ENCODE measurements around the gene PIMREG.

Gene PIMREG

GRCh38 chr17:6470146-6470718 is 26.0 kb downstream of the PIMREG start:
- DNase-seq (ENCODE audit: extremely low spot score), result no peak
- ChIA-PET CTCF (no interaction called here), POLR2A (no interaction called here)
- TF ChIP-seq SP1 (IDR thresholded peaks at IDR 0.05) (no peak), NFRKB (IDR thresholded peaks at IDR 0.05) (no peak), CTBP1 (IDR thresholded peaks at IDR 0.05; ENCODE audit: borderline replicate concordance) (no peak)

DNA sequence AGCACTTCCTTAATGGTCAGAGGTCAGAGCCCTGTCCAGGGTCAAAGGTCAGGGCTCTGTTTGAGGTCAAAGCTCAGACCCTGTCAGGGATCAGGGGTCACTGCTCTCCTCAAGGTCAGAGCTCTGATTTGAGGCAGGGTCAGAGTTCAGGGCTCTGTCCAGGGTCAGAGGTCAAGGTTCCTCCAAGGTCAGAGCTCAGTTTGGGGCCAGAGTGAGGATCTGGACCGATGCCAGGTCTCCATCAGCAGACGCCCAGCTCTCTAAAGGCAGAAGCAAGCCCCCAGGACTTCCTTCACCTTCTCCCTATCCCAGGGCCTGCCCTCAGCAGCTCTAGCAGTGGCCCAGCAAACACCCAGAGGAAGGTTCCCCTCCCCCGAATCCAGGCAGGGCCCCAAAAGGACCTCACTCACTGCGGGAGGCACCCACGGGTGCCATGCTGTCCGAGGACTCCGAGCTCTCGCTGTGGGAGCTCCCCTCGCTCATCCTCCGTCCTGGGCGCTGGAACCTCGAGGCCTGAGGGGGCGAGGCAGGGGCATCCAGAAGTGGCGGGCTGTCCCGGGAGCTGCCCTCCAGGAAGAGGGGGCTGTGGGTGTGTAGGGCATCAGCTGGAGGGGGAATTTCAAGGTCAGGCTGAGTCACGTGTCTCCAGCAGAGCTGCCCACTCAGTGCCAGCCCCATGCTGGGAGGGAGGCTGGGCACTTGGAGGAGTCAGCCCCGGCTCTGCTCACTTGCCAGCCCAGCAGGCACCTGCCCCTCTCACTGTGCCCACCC is 26.7 kb downstream of the PIMREG start:
- POLR2A ChIA-PET, result no interaction called here
- no peak for DNase-seq (ENCODE audit: extremely low spot score)
- CTCF ChIA-PET, result interaction anchor here (0.6 kb wide), 1 partner anchor 89 kb away, joined by 4 read pairs; no protein-coding TSS in a partner anchor
- no peak for TF ChIP-seq FOXM1 (IDR thresholded peaks at IDR 0.05; ENCODE audit: borderline replicate concordance)
- TF ChIP-seq, protein P1, sequence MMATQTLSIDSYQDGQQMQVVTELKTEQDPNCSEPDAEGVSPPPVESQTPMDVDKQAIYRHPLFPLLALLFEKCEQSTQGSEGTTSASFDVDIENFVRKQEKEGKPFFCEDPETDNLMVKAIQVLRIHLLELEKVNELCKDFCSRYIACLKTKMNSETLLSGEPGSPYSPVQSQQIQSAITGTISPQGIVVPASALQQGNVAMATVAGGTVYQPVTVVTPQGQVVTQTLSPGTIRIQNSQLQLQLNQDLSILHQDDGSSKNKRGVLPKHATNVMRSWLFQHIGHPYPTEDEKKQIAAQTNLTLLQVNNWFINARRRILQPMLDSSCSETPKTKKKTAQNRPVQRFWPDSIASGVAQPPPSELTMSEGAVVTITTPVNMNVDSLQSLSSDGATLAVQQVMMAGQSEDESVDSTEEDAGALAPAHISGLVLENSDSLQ (IDR thresholded peaks at IDR 0.05), result no peak
- no peak for TF ChIP-seq ZNF384 (IDR thresholded peaks at IDR 0.05)
- TF ChIP-seq LEF1 (IDR thresholded peaks at IDR 0.05; ENCODE audit: borderline replicate concordance), result no peak
- TF ChIP-seq L3MBTL2 (conservative IDR thresholded peaks at IDR 0.05), result no peak
- TF ChIP-seq SP1 (IDR thresholded peaks at IDR 0.05), result no peak
- TF ChIP-seq TARDBP (IDR thresholded peaks at IDR 0.05), result no peak
- no peak for TF ChIP-seq FOXK2 (IDR thresholded peaks at IDR 0.05)
- TF ChIP-seq SUZ12 (IDR thresholded peaks at IDR 0.05), result no peak
- TF ChIP-seq BHLHE40 (IDR thresholded peaks at IDR 0.05; ENCODE audit: borderline replicate concordance), result no peak
- TF ChIP-seq HDGF (IDR thresholded peaks at IDR 0.05; ENCODE audit: borderline replicate concordance), result no peak
- no peak for TF ChIP-seq CTBP1 (IDR thresholded peaks at IDR 0.05; ENCODE audit: borderline replicate concordance)

DNA sequence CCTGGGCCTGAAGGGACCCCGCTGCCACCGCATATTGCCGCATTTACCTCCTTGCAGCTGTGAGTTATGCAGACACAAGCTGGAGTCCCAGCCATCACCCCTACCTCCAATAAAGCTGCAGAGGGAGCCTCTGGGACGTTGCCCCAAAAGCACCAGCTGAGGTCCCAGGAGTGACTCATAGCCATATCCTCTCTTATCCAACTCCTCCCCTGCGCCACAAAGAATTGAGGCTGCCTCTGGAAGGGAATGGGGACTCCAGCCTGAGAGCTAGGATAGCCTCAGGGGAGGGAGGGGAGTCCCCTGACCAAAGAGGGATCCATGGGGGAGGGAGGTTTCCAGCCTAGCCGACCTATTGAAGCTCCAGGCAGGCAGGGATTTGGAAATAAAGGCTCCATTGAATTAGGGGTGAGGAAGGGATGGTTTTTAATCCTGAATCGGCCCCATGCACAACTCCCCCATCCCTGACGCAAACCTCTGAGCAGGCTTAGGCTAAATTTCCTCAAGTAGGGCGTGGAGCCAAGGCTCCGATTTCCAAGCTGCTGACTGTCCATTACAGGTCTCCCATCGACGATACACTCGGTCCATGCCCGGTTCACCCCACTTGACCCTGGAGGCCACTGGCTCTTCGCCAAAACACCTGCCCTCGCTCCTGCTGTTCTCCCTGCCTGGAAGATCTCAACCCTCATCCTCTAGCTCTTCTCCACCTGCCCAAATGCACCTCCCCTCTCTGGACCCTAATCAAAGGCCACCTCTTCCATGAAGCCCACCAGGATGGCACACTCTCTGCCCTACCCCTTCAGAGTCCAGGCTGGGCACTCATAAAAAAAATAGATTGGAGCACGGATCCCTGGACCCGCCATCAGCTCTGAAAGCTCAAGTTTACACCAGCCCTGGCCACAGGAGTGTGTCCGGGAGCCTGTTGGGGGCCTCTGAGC is 27.5 kb downstream of the PIMREG start:
- CTCF ChIA-PET, result interaction anchor here (1.2 to 1.7 kb wide), 2 partner anchors 13 to 24 kb away, joined by 3 to 5 read pairs; no protein-coding TSS in a partner anchor
- DNase-seq (ENCODE audit: extremely low spot score), result no peak
- POLR2A ChIA-PET, result no interaction called here
- no peak for TF ChIP-seq CTBP1 (IDR thresholded peaks at IDR 0.05; ENCODE audit: borderline replicate concordance)

GRCh38 chr17:6472517-6472916 is 28.3 kb downstream of the PIMREG start:
- CTCF ChIA-PET, result interaction anchor here (0.6 to 1.7 kb wide), 4 partner anchors 14 to 80 kb away, joined by 3 to 5 read pairs (median 3); partner anchors contain the start of gene PIMREG

DNA sequence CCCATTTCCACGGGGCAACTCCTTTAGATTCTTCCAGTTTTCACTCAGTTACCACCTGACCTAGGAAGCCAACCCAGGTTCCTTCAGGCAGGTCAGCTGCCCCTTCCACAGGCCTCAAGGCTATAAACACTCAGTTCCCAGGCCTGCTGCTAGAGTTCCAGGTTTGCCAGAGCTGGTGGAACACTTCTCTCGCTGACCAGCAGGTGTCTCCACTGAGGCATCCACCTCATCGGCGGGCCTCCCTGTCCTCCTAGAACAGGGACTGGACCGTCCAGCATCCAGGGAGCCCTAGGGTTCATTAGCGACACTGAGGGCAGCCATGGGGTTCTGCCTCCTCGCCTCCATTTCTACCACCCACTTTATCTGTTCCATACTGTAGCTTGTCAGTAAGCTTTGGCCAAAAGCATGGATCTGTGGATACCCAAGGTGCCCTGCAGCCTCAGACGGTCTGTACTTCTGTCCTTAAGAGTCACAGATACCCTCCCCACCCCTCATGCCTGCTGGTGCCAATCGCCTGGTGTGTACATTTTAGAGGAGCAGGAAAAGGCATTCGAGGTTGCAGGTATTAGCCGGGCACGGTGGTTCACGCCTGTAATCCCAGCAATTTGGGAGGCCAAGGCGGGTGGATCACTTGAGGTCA is 29.0 kb downstream of the PIMREG start:
- ChIA-PET POLR2A (no interaction called here), CTCF (interaction anchor here (0.6 to 1.7 kb wide), 4 partner anchors 15 to 79 kb away, joined by 3 to 5 read pairs (median 3); partner anchors contain the start of gene PIMREG)
- TF ChIP-seq FOXA1 (IDR thresholded peaks at IDR 0.05) (no peak), SP1 (IDR thresholded peaks at IDR 0.05) (no peak), CTBP1 (IDR thresholded peaks at IDR 0.05; ENCODE audit: borderline replicate concordance) (no peak), NFRKB (IDR thresholded peaks at IDR 0.05) (no peak), ARNT (IDR thresholded peaks at IDR 0.05) (no peak), BHLHE40 (IDR thresholded peaks at IDR 0.05; ENCODE audit: borderline replicate concordance) (no peak), SUZ12 (IDR thresholded peaks at IDR 0.05) (no peak), TARDBP (IDR thresholded peaks at IDR 0.05) (no peak), ELF4 (IDR thresholded peaks at IDR 0.05) (no peak), FOXM1 (IDR thresholded peaks at IDR 0.05; ENCODE audit: borderline replicate concordance) (no peak), FOXK2 (IDR thresholded peaks at IDR 0.05) (no peak), HDGF (IDR thresholded peaks at IDR 0.05; ENCODE audit: borderline replicate concordance) (no peak), LEF1 (IDR thresholded peaks at IDR 0.05; ENCODE audit: borderline replicate concordance) (no peak), L3MBTL2 (conservative IDR thresholded peaks at IDR 0.05) (no peak)
- TF ChIP-seq, protein P1 (IDR thresholded peaks at IDR 0.05), result no peak
- DNase-seq (ENCODE audit: extremely low spot score), result peak; percentile 87

More at GRCh38 chr17:6472517-6472916, 28.3 kb downstream of the PIMREG start:
- POLR2A ChIA-PET, result no interaction called here
- no peak for DNase-seq (ENCODE audit: extremely low spot score)
- TF ChIP-seq LEF1 (IDR thresholded peaks at IDR 0.05; ENCODE audit: borderline replicate concordance) (no peak), SUZ12 (IDR thresholded peaks at IDR 0.05) (no peak), ELF4 (IDR thresholded peaks at IDR 0.05) (no peak), FOXK2 (IDR thresholded peaks at IDR 0.05) (no peak), FOXA1 (IDR thresholded peaks at IDR 0.05) (no peak), TARDBP (IDR thresholded peaks at IDR 0.05) (no peak), ARNT (IDR thresholded peaks at IDR 0.05) (no peak), L3MBTL2 (conservative IDR thresholded peaks at IDR 0.05) (no peak), BHLHE40 (IDR thresholded peaks at IDR 0.05; ENCODE audit: borderline replicate concordance) (no peak), NFRKB (IDR thresholded peaks at IDR 0.05) (no peak), ZNF384 (IDR thresholded peaks at IDR 0.05) (no peak), SP1 (IDR thresholded peaks at IDR 0.05) (no peak), FOXM1 (IDR thresholded peaks at IDR 0.05; ENCODE audit: borderline replicate concordance) (no peak), CTBP1 (IDR thresholded peaks at IDR 0.05; ENCODE audit: borderline replicate concordance) (no peak), HDGF (IDR thresholded peaks at IDR 0.05; ENCODE audit: borderline replicate concordance) (no peak)
- TF ChIP-seq, protein P1 (IDR thresholded peaks at IDR 0.05), result no peak
